Forelimb muscle (tissue), 1 donor: ENCODE data around the gene PLEKHG4. TPM values are rescaled to one million over a fixed set of nuclear protein-coding genes. Genes with fewer than 3 reads are reported as not detected.

Experiments
- DNase-seq: peaks from one replicate; pipeline ENCODE4 v3.0.0-alpha.2; 2013; ENCODE audit warnings: low read depth
- polyA plus RNA-seq: library from polyadenylated mRNA; unstranded; fragments of 120-200 nt; gene quantifications from one replicate; pipeline ENCODE4 v1.2.1, GENCODE V29; 2013; ENCODE audit not compliant: insufficient read length

Gene PLEKHG4
- 9.9 TPM for polyA plus RNA-seq

GRCh38 chr16:67279296-67280089, at the start of gene PLEKHG4:
Gene PLEKHG4, plus strand, starts transcription at chr16:67279532. Its CDS starts 513 bp downstream, at chr16:67280045.
- peak; percentile 47 for DNase-seq

- no peak for DNase-seq
These were observed 49.2 kb upstream of the PLEKHG4 start for GRCh38 chr16:67229906-67230808.

GRCh38 chr16:67230809-67231660, 48.3 kb upstream of the PLEKHG4 start:
- no peak for DNase-seq

GRCh38 chr16:67233596-67233995, 45.7 kb upstream of the PLEKHG4 start:
- DNase-seq = no peak

- DNase-seq = no peak
These were observed 45.1 kb upstream of the PLEKHG4 start for GRCh38 chr16:67234180-67234597.

- no peak for DNase-seq
These were observed 43.3 kb upstream of the PLEKHG4 start for GRCh38 chr16:67235816-67236562.

- DNase-seq = no peak
These were observed 42.6 kb upstream of the PLEKHG4 start for GRCh38 chr16:67236563-67237395.

GRCh38 chr16:67237396-67238277, 41.7 kb upstream of the PLEKHG4 start:
- DNase-seq = no peak

- DNase-seq = no peak
These were observed 41.1 kb upstream of the PLEKHG4 start for GRCh38 chr16:67238278-67238575.

GRCh38 chr16:67238806-67239470, 40.4 kb upstream of the PLEKHG4 start:
- no peak for DNase-seq

- no peak for DNase-seq
These were observed 38.8 kb upstream of the PLEKHG4 start for GRCh38 chr16:67240506-67240905.

GRCh38 chr16:67241008-67241900, 38.1 kb upstream of the PLEKHG4 start:
- DNase-seq = no peak

- no peak for DNase-seq
These were observed 37.1 kb upstream of the PLEKHG4 start for GRCh38 chr16:67242138-67242730.

GRCh38 chr16:67243481-67243880, 35.9 kb upstream of the PLEKHG4 start:
- no peak for DNase-seq

- no peak for DNase-seq
These were observed 34.7 kb upstream of the PLEKHG4 start for GRCh38 chr16:67244387-67245185.

GRCh38 chr16:67245186-67245585, 34.1 kb upstream of the PLEKHG4 start:
- DNase-seq = no peak
